ENCODE data around the gene PIP5KL1.

- peak in 5 of 7 experiments; percentile 93 to 99 (median 96) for TF ChIP-seq CTCF (IDR thresholded peaks at IDR 0.05)
- no peak for TF ChIP-seq POLR2A (IDR thresholded peaks at IDR 0.05)
- TF ChIP-seq EP300 (IDR thresholded peaks at IDR 0.05) = no peak
These were observed 8.9 kb downstream of the PIP5KL1 start for GRCh38 chr9:127921557-127922120.
